22Rv1 (cell line): ENCODE measurements around the gene ATP13A3.
"Not testable (repeated sequence)": the region's sequence is repeated elsewhere in the genome, so short reads cannot be mapped to it uniquely, and the experiment has no call there.

Source experiments
- H3K27ac ChIP-seq: fragments of 450-650 bp; 2 replicates; pipeline ENCODE4 v1.5.1; 2017
- ZFX ChIP-seq: fragments of 450-650 bp; IDR thresholded peaks from 2 replicates; pipeline ENCODE4 v1.6.1; 2017; ENCODE audit warnings: antibody characterized with exemption, borderline replicate concordance
- TF ChIP-seq, protein P1 (sequence below): fragments of 450-650 bp; IDR thresholded peaks from 2 replicates; pipeline ENCODE4 v1.5.1; 2017; ENCODE audit warnings: mild to moderate bottlenecking

Gene ATP13A3

DNA sequence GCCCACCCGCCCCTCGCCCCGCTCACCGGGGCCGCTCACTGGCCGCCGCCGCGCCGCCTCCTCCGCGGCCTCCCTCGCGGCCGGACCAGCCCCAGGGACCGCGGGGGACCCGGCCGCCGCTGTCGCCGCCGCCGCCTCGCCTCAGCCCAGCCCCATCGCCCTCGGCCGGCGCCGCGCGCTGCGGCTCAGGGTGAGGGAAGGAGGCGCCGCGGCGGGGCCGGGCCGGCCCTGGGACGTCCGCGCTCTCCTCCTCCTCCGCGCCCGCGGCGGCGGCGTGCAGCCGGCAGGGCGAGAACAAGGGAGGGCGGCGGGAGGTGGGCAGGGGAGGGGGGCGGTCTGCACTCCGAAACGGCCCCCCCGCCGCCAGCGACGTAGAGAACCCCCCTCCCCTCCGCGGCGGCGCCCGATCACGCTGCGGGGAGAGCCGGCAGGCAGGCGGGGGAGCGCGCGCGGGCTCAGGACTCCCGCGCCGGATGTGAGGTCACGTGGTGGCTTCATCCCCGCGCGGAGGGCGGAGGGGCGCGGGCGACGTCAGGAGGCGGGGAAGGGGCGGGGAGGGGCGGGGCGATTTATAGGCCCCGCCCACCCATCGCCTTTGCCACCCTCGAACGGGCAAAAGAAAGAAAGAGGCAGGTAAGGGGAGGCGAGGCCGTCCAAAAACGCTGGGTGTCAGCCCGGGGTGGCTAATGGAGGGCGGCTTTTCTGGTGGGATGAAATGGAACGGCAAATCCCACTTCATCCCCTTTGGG is at the start of gene ATP13A3:
Gene ATP13A3 (minus strand): TSS at position 463 of the 749 bp plus-strand sequence. CDS start 24,812 bp downstream, outside the sequence.
- TF ChIP-seq ZFX: no peak
- TF ChIP-seq, protein P1, sequence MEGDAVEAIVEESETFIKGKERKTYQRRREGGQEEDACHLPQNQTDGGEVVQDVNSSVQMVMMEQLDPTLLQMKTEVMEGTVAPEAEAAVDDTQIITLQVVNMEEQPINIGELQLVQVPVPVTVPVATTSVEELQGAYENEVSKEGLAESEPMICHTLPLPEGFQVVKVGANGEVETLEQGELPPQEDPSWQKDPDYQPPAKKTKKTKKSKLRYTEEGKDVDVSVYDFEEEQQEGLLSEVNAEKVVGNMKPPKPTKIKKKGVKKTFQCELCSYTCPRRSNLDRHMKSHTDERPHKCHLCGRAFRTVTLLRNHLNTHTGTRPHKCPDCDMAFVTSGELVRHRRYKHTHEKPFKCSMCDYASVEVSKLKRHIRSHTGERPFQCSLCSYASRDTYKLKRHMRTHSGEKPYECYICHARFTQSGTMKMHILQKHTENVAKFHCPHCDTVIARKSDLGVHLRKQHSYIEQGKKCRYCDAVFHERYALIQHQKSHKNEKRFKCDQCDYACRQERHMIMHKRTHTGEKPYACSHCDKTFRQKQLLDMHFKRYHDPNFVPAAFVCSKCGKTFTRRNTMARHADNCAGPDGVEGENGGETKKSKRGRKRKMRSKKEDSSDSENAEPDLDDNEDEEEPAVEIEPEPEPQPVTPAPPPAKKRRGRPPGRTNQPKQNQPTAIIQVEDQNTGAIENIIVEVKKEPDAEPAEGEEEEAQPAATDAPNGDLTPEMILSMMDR: no peak; the same call in 1 of the 2 replicates
- peak within 1 kb of the TSS; percentile 81 for H3K27ac ChIP-seq

DNA sequence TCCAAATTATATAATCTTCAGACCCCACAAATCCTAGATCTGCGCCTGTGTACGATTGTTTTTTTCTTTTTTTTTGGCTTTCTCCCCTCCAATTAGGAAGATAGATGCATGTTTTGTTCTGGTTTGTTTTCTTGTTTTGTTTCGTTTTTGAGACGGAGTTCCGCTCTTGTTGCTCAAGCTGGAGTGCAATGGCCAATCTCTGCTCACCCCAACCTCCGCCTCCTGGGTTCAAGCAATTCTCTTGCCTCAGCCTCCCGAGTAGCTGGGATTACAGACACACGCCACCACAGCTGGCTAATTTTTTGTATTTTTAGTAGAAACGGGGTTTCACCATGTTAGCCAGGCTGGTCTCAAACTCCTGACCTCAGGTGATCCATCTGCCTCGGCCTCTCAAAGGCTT is 48.4 kb upstream of the ATP13A3 start:
- not testable (repeated sequence) for H3K27ac ChIP-seq

DNA sequence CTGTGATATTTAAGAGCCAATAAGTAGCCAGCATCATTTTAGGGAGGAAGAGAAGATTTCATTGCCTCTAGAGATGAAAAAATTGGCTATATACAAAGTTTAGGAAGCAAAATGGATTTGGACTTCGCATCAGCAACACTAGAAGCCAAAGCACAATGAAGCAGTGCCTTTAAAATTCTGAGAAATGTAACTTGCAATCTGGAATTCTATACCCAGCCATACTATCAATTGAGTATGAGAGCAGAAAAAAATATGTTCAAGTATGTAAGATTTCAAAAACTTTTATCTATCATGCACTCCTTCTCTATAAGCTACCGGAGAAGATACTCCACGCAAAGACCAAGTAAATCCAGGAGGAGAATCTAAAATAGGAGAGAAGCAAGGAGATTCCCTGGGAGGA is 47.4 kb upstream of the ATP13A3 start:
- H3K27ac ChIP-seq: no peak overlapping the region
- TF ChIP-seq, protein P1: no peak
- no peak for TF ChIP-seq ZFX

DNA sequence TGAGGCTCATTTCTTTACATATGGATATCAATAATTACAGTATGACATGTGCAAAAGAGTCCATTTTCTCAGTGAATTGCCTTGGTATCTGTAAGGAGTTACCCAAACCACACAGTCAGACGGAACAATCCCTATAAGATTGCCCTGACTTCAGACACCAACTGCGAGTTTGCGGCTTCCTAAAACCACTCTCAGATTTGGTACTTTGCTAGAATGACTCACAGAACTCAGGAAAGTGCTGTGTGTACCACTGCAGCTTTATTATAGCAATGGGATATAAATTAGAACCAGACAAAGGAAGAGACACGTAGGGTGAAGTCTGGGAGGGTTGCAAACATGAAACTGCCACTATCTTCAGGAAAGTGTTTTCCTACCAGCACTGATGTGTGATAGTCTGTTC is 45.8 kb upstream of the ATP13A3 start:
- TF ChIP-seq, protein P1: no peak
- no peak for TF ChIP-seq ZFX
- H3K27ac ChIP-seq: no peak overlapping the region

DNA sequence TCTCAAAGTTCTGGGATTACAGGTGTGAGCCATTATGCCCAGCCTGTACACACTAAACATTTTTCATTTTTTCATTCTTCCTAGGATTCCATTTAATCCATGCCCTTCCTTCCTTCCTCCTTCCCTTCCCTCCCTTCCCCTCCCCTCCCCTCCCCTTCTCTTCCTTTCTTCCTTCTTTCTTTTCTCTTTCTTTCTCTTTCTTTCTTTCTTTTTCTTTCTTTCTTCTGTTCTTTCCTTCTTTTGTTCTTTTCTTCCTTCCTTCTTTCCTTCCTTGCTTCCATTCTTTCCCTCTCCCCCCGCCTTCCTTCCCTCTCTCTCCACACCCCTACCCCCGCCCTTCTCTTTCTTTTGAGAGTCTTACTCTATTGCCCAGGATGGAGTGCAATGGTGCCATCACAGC is 40.9 kb upstream of the ATP13A3 start:
- no peak overlapping the region for H3K27ac ChIP-seq

DNA sequence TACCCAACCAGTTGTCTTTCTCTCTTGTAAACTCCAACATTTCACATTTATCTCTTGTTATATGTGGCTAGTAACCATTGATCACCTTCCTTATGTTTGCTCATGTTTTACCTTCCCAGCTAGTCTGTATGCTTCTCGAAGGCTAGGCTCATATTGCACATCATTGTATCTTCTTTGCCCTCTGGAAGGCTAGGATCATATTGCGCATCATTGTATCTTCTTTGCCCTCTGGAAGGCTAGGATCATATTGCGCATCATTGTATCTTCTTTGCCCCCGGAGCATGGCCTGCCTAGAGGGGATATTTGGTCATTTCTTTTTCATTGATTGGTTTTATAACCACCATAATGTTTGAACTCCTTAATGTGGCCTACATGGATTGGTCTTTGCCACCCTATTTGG is 39.4 kb upstream of the ATP13A3 start:
- no peak for TF ChIP-seq ZFX
- TF ChIP-seq, protein P1: no peak
- H3K27ac ChIP-seq: no peak overlapping the region

More for the DNA sequence above, 40.9 kb upstream of the ATP13A3 start:
- TF ChIP-seq ZFX: no peak
- TF ChIP-seq, protein P1: no peak

DNA sequence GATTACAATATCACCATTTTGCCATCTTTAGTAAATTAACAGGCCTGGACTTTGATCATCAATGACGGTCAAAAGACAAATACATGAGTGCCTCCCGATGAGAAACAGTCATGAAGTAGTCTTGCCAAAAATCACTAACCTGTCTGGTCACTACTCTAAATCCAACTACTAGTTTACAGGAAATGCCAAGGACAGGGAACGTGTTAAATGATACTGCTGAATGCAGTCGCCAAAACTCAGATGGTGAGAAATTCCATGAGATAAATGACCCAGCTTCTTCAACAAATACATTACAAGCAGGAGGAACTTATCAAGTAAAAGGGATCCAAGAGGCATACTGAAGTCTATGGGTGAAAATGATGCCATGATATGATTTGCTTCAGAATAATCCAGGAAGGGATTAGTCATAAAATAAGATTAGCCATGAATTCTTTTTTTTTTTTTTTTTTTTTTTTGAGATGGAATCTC is 35.8 kb upstream of the ATP13A3 start:
- TF ChIP-seq ZFX: no peak
- TF ChIP-seq, protein P1: no peak
- no peak overlapping the region for H3K27ac ChIP-seq
